Ovary (tissue), 9 donors: ENCODE data around the gene XKR3. TPM values are rescaled to one million over a fixed set of nuclear protein-coding genes. Genes with fewer than 3 reads are reported as not detected.

Experiments
- DNase-seq, 5 donors: peaks; one replicate each; pipeline ENCODE4 v3.0.0-alpha.2; 2019 to 2020
- H3K27ac ChIP-seq, 2 donors: fragments of 200-600 bp; one replicate each; pipeline versions ENCODE4 v1.5.1 to v1.8.0; 2019 to 2022
- H3K27me3 ChIP-seq: fragments of 200-600 bp; one replicate; pipeline ENCODE4 v1.8.0; 2022
- H3K36me3 ChIP-seq: fragments of 200-600 bp; sonication (generic); one replicate; pipeline ENCODE4 v1.5.1; 2019
- H3K4me1 ChIP-seq: one replicate; pipeline ENCODE4 v1.8.1; 2013; ENCODE audit warnings: mild to moderate bottlenecking, moderate library complexity; ENCODE audit not compliant: insufficient read depth
- H3K4me3 ChIP-seq: fragments of 200-600 bp; sonication (generic); one replicate; pipeline ENCODE4 v1.5.1; 2017
- H3K9me3 ChIP-seq, 2 donors: fragments of 200-600 bp in 1 of 2; sonication (generic) in 1 of 2; one replicate each; pipeline versions ENCODE4 v1.5.1 to v1.8.1; 2013 to 2019; ENCODE audit warnings: mild to moderate bottlenecking in 1 of 2, moderate library complexity in 1 of 2
- CTCF ChIP-seq, 3 donors: fragments of 450-650 bp in 2 of 3; fragments of 200-600 bp in 1 of 3; IDR thresholded peaks; one replicate each; pipeline versions ENCODE4 v1.5.1 to v1.8.0; 2016 to 2022; ENCODE audit warnings: antibody characterized with exemption in 3 of 3, mild to moderate bottlenecking in 1 of 3
- EP300 ChIP-seq: sonication (generic); formaldehyde crosslinking; IDR thresholded peaks from one replicate; pipeline ENCODE4 v1.6.1; 2017; ENCODE audit warnings: antibody characterized with exemption
- POLR2A ChIP-seq: fragments of 450-650 bp; IDR thresholded peaks from one replicate; pipeline ENCODE4 v1.6.1; 2017; ENCODE audit warnings: antibody characterized with exemption, mild to moderate bottlenecking, moderate library complexity
- WGBS, 3 donors: extraction: QIAGEN DNeasy Blood & Tissue Kit in 1 of 3; methylation state at CpG; one replicate each; pipeline versions ENCODE4 v1.1.5 to v1.1.7; 2013 to 2017; 5-methylcytosine and 5-hydroxymethylcytosine counted together
- intact Hi-C, 4 donors: fragments of 100-400 bp; cut with DNase I; formaldehyde crosslinking; loops; one replicate each; pipeline versions ENCODE4 v1.11.0 to v1.15.1; 2022 to 2023
- polyA plus RNA-seq, 2 donors: library from polyadenylated mRNA; stranded (reverse); fragments of 200-250 nt in 1 of 2; fragments of 350-450 nt in 1 of 2; fragmentation: Illumina TruSeq in 1 of 2; extraction: RNeasy Lipid Tissue Mini Kit (QIAGEN cat#74804) in 1 of 2; gene quantifications; one replicate each; pipeline ENCODE4 v1.2.3, GENCODE V29; 2013 to 2014
- total RNA-seq, 7 donors: library from RNA; depleted of rRNA in 2 of 7; stranded (reverse); fragments of >200 nt in 2 of 7; fragmentation: NEBNext Ultra II Directional in 3 of 7; extraction: Animal tissue kit (Norgen Biotek cat#: 25700) in 3 of 7; gene quantifications; one replicate each; pipeline versions ENCODE4 v1.1.0 to v1.2.4, GENCODE V29; 2016 to 2023
- donor health status: DM: no; HTN: no; CAD: no; lungs with moderate emphysema.
- donor health status: DM: no; HTN: no; CAD: no.
- donor health status: Bipolar disorder and iron deficiency.
- donor health status: DM: yes; HTN: yes; CAD: no.
- donor health status: DM: no; HTN: no; CAD: no.
- donor health status: DM: yes; HTN: yes; CAD: no.

Gene XKR3
- total and polyA plus RNA-seq, 9 donors = not detected

GRCh38 chr22:16789860-16790493 is 35.2 kb downstream of the XKR3 start:
- no peak overlapping the region for H3K4me3 ChIP-seq
- no peaks in the 10 kb centered on the region for H3K4me1 ChIP-seq
- no peak for DNase-seq
- H3K36me3 ChIP-seq = no peaks in the 10 kb centered on the region
- no peak for TF ChIP-seq CTCF (IDR thresholded peaks at IDR 0.05)
- no peak for TF ChIP-seq POLR2A
- no peak for TF ChIP-seq EP300
- H3K27ac ChIP-seq = no peak overlapping the region
- 38 to 43% (median 42%) methylated on average over 4 of the region's 4 CpGs for WGBS, 3 donors
- intact Hi-C loops = no loop called here
- no peaks in the 10 kb centered on the region for H3K9me3 ChIP-seq
- no peaks in the 10 kb centered on the region for H3K27me3 ChIP-seq

- Histone ChIP-seq H3K9me3 (no peaks in the 10 kb centered on the region), H3K27me3 (no peaks in the 10 kb centered on the region), H3K4me3 (no peak overlapping the region), H3K36me3 (no peaks in the 10 kb centered on the region), H3K4me1 (no peaks in the 10 kb centered on the region), H3K27ac (no peak overlapping the region)
- WGBS, 3 donors = 61 to 72% (median 67%) methylated on average over 8 of the region's 8 CpGs
- DNase-seq = no peak
- TF ChIP-seq POLR2A (no peak), CTCF (IDR thresholded peaks at IDR 0.05) (no peak)
- intact Hi-C loops = no loop called here
Measured at GRCh38 chr22:16783930-16784354, 41.3 kb downstream of the XKR3 start.

- 68 to 71% (median 69%) methylated on average over 4 of the region's 4 CpGs for WGBS, 3 donors
- Histone ChIP-seq H3K9me3 (no peaks in the 10 kb centered on the region), H3K27me3 (no peaks in the 10 kb centered on the region), H3K27ac (no peak overlapping the region), H3K4me1 (no peaks in the 10 kb centered on the region), H3K36me3 (no peaks in the 10 kb centered on the region), H3K4me3 (no peak overlapping the region)
- DNase-seq = no peak
- intact Hi-C loops = no loop called here
- TF ChIP-seq EP300 = no peak
- TF ChIP-seq POLR2A = no peak
- no peak for TF ChIP-seq CTCF (IDR thresholded peaks at IDR 0.05)
Measured at GRCh38 chr22:16783453-16783852, 41.8 kb downstream of the XKR3 start.

DNA sequence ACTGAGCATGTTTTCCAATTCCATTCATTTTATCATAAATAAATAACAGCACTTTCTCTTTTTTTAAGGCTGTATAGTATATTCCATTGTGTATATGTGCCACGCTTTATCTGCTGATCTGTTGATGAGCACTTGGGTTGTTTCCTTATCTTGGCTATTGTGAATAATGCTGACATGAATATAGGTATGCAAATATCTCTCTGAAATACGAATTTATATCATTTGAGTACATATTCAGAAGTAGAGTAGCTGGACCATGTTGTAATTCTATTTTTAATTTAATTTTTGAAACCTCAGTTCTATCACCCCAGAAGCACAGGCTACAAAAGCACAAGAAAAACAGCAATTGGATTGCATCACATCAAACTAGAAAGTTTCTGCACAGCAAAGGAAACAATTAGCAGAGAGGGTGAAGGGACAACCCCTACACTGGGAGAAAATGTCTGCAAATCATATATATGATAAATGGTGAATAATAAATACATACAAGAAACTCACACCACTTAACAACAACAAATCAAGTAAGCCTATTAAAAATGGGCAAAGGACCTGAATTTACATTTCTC is 43.4 kb downstream of the XKR3 start:
- no peaks in the 10 kb centered on the region for H3K27me3 ChIP-seq
- H3K9me3 ChIP-seq = no peaks in the 10 kb centered on the region
- no peaks in the 10 kb centered on the region for H3K36me3 ChIP-seq
- no peak overlapping the region for H3K4me3 ChIP-seq
- no peak overlapping the region for H3K27ac ChIP-seq
- intact Hi-C loops = no loop called here
- no peaks in the 10 kb centered on the region for H3K4me1 ChIP-seq
- TF ChIP-seq EP300 (no peak), POLR2A (no peak), CTCF (IDR thresholded peaks at IDR 0.05) (no peak)
- 28 to 58% (median 42%) methylated on average over 2 of the region's 2 CpGs for WGBS, 3 donors
- no peak for DNase-seq
